Heart left ventricle (tissue), 16 donors: ENCODE measurements around the gene CHTF18. TPM values are rescaled to one million over a fixed set of nuclear protein-coding genes. Genes with fewer than 3 reads are reported as not detected.

Source experiments
- ATAC-seq, 4 donors: fragments of 200-7000 bp; cut with Tn5 transposase; one replicate each; pipeline ENCODE4 v1.9.1; 2020 to 2022; ENCODE audit warnings: moderate library complexity in 4 of 4, mild to moderate bottlenecking in 3 of 4, moderate number of reproducible peaks in 1 of 4
- DNase-seq, 5 donors: peaks; one replicate each; pipeline ENCODE4 v3.0.0-alpha.2; 2020
- H3K27ac ChIP-seq, 12 donors: fragments of 200-600 bp; sonication (generic) in 4 of 12; one replicate each; pipeline versions ENCODE4 v1.5.0 to v1.8.0; 2016 to 2022; ENCODE audit warnings: mild to moderate bottlenecking in 2 of 12
- H3K27me3 ChIP-seq, 9 donors: fragments of 200-600 bp; sonication (generic) in 2 of 9; one replicate each; pipeline versions ENCODE4 v1.5.1 to v1.8.0; 2016 to 2022; ENCODE audit warnings: mild to moderate bottlenecking in 3 of 9
- H3K36me3 ChIP-seq, 9 donors: fragments of 200-600 bp; sonication (generic) in 2 of 9; one replicate each; pipeline versions ENCODE4 v1.5.0 to v1.8.0; 2018 to 2022; ENCODE audit warnings: mild to moderate bottlenecking in 2 of 9
- H3K4me1 ChIP-seq, 12 donors: fragments of 200-600 bp; sonication (generic) in 4 of 12; one replicate each; pipeline versions ENCODE4 v1.5.0 to v1.8.0; 2016 to 2022; ENCODE audit warnings: mild to moderate bottlenecking in 3 of 12
- H3K4me3 ChIP-seq, 12 donors: fragments of 200-600 bp; sonication (generic) in 4 of 12; one replicate each; pipeline versions ENCODE4 v1.5.0 to v1.8.0; 2017 to 2022; ENCODE audit warnings: mild to moderate bottlenecking in 9 of 12, moderate library complexity in 4 of 12
- H3K9me3 ChIP-seq, 12 donors: fragments of 200-600 bp; sonication (generic) in 4 of 12; one replicate each; pipeline versions ENCODE4 v1.5.0 to v1.8.0; 2016 to 2022; ENCODE audit warnings: mild to moderate bottlenecking in 1 of 12
- POLR2A ChIP-seq, 2 donors: fragments of 450-650 bp; IDR thresholded peaks; one replicate each; pipeline ENCODE4 v1.6.1; 2017; ENCODE audit warnings: antibody characterized with exemption in 2 of 2, mild to moderate bottlenecking in 2 of 2, moderate library complexity in 2 of 2
- WGBS, 4 donors: extraction: QIAGEN DNeasy Blood & Tissue Kit in 2 of 4; methylation state at CpG; one replicate each; pipeline versions ENCODE4 v1.1.5 to v1.1.7; 2013 to 2018; 5-methylcytosine and 5-hydroxymethylcytosine counted together
- intact Hi-C, 10 donors: fragments of 100-400 bp; cut with DNase I; formaldehyde crosslinking; loops; one replicate each; pipeline versions ENCODE4 v1.11.1 to v1.14.2; 2022
- polyA plus RNA-seq, 2 donors: library from polyadenylated mRNA; stranded (reverse); fragments of 200-250 nt; gene quantifications; one replicate each; pipeline ENCODE4 v1.2.3, GENCODE V29; 2013
- total RNA-seq, 9 donors: library from RNA; depleted of rRNA in 2 of 9; stranded (reverse); fragments of >200 nt in 2 of 9; fragmentation: NEBNext Ultra II Directional in 3 of 9; extraction: Animal tissue kit (Norgen Biotek cat#: 25700) in 3 of 9; gene quantifications; one replicate each; pipeline versions ENCODE4 v1.1.0 to v1.2.4, GENCODE V29; 2016 to 2023
- TF ChIP-seq, protein P1 (sequence below), 12 donors: fragments of 200-600 bp; sonication (generic) in 4 of 12; IDR thresholded peaks; one replicate each; pipeline versions ENCODE4 v1.5.0 to v1.8.0; 2018 to 2022; ENCODE audit warnings: antibody characterized with exemption in 12 of 12, mild to moderate bottlenecking in 5 of 12
- donor health status: ischemic (EF 13 %, LVEDD 7.1; RV severe dilation, severe dysfunction).
- donor health status: healthy with polysubstance abuse.
- donor health status: DM: no; HTN: yes; CAD: no.
- donor health status: DM: no; HTN: no; CAD: no.
- donor health status: ischemic (EF 25% LVEDD 6.9; RV normal size, moderate dysfunction).
- donor health status: ischemic (EF 25% LVEDD 5.7; RV mildly dilated, moderate dysfunction).
- donor health status: healthy.
- donor health status: DM: yes; HTN: yes; CAD: no.
- donor health status: ischemic (EF 35%, LVEDD 5.7; RV mildly dilated, moderate dysfunction).
- donor health status: nonischemic (EF 11% LVEDD 7.7; RV severe dilation, severe dysfunction).
- donor health status: DM: yes; HTN: yes; CAD: no.
- donor health status: PGD.
- donor health status: ischemic (EF 29% LVEDD 5.4; RV normal size, mild dysfunction).
- donor health status: nonischemic (EF 23%, LVEDD 6.1; RV moderate dilation, normal function).

CHTF18 gene
- total and polyA plus RNA-seq, 11 donors: 0.83 to 15.0 (median 3.9) TPM

DNA sequence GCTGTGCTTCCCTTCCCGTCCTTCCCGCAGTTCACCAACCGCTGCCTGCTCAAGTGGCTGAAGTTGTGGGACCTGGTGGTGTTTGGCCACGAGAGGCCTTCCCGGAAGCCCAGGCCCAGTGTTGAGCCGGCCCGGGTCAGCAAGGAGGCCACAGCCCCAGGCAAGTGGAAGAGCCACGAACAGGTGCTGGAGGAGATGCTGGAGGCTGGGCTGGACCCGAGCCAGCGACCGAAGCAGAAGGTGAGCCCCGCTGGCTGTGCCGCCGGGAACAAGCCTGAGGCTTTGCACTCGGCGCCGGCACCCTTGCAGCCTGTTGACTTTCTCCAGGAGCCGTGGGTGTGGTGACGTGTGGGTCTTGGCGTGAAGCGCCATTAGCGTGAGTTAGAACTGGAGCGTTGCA lies 2.7 kb downstream of the CHTF18 start:
- intact Hi-C loops: no loop called here
- H3K4me3 ChIP-seq: no peak overlapping the region
- no peaks in the 10 kb centered on the region for H3K27me3 ChIP-seq
- no peak overlapping the region for H3K27ac ChIP-seq
- H3K9me3 ChIP-seq: no peaks in the 10 kb centered on the region
- TF ChIP-seq POLR2A (IDR thresholded peaks at IDR 0.05): no peak
- TF ChIP-seq, protein P1, sequence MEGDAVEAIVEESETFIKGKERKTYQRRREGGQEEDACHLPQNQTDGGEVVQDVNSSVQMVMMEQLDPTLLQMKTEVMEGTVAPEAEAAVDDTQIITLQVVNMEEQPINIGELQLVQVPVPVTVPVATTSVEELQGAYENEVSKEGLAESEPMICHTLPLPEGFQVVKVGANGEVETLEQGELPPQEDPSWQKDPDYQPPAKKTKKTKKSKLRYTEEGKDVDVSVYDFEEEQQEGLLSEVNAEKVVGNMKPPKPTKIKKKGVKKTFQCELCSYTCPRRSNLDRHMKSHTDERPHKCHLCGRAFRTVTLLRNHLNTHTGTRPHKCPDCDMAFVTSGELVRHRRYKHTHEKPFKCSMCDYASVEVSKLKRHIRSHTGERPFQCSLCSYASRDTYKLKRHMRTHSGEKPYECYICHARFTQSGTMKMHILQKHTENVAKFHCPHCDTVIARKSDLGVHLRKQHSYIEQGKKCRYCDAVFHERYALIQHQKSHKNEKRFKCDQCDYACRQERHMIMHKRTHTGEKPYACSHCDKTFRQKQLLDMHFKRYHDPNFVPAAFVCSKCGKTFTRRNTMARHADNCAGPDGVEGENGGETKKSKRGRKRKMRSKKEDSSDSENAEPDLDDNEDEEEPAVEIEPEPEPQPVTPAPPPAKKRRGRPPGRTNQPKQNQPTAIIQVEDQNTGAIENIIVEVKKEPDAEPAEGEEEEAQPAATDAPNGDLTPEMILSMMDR (IDR thresholded peaks at IDR 0.05): no peak
- H3K4me1 ChIP-seq: peaks cover 0 to 22% (median 16%) of the 10 kb centered on the region in 12 donors
- DNase-seq (no peak), ATAC-seq (no peak)
- H3K36me3 ChIP-seq: peaks cover 0 to 7% (median 0%) of the 10 kb centered on the region in 9 donors
- WGBS, 4 donors: 96 to 97% (median 96%) methylated on average over 14 to 23 of the region's 23 CpGs

DNA sequence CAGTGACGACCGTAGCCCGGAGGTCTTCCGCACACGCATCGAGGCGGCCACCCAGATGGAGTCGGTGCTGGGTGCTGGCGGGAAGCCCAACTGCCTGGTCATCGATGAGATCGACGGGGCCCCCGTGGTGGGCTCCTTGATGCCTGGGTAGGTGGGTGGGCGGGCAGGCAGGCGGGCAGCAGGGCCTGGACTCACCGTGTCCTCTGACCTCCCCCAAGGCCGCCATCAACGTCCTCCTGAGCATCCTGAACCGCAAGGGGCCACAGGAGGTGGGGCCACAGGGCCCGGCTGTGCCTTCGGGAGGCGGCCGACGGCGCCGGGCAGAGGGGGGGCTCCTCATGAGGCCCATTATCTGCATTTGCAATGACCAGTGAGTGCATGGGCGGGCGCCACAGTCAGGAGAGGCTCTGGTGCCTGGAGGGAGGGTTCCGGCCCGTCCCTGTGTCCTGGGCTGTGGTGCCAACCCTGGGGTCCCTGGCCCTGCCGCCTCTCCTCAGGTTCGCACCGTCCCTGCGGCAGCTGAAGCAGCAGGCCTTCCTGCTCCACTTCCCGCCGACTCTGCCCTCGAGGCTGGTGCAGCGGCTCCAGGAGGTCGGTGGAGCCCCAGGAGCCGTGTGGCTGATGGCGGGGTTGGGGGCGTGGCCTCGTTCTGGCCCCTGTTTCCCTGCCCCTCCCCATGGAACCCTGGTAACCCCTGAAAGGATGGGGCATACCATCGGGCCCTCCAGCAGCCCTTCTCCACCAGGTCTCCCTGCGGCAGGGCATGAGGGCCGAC lies 4.0 kb downstream of the CHTF18 start:
- Histone ChIP-seq H3K4me1 (peaks cover 0 to 15% (median 11%) of the 10 kb centered on the region in 12 donors), H3K9me3 (no peaks in the 10 kb centered on the region), H3K4me3 (no peak overlapping the region), H3K27me3 (peaks cover 0 to 11% (median 0%) of the 10 kb centered on the region in 9 donors), H3K27ac (no peak overlapping the region), H3K36me3 (peaks cover 0 to 7% (median 0%) of the 10 kb centered on the region in 9 donors)
- DNase-seq (no peak), ATAC-seq (no peak)
- TF ChIP-seq POLR2A (IDR thresholded peaks at IDR 0.05): no peak
- TF ChIP-seq, protein P1 (IDR thresholded peaks at IDR 0.05): no peak
- intact Hi-C loops: no loop called here
- 89 to 94% (median 93%) methylated on average over 33 to 46 of the region's 46 CpGs for WGBS, 4 donors

DNA sequence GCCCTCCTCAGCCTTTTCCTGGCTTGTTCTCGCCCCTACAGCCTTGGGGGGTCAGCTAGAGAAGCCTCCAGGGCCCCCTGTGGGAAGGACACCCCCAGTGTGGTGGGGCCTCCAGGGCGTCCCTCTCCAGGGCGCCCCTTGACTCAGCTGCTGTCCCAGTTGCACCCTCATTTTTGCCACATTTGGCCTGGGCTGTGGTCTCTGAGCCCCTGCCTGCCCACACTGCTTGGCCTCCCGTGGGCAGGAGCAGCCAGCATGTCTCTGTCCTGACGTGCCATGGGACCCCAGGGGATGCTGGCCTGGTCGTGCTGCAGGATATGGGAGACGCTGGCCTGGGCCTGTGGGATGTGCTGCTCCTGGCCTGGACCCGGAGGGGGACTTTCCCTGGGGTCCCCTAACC lies 5.0 kb downstream of the CHTF18 start:
- no peak for DNase-seq
- no peak for ATAC-seq
- Histone ChIP-seq H3K4me1 (peaks cover 0 to 10% (median 7%) of the 10 kb centered on the region in 12 donors), H3K27ac (no peak overlapping the region), H3K4me3 (no peak overlapping the region), H3K27me3 (peaks cover 0 to 12% (median 0%) of the 10 kb centered on the region in 9 donors), H3K36me3 (peaks cover 0 to 7% (median 0%) of the 10 kb centered on the region in 9 donors), H3K9me3 (no peaks in the 10 kb centered on the region)
- intact Hi-C loops: no loop called here
- TF ChIP-seq, protein P1 (IDR thresholded peaks at IDR 0.05): no peak
- no peak for TF ChIP-seq POLR2A (IDR thresholded peaks at IDR 0.05)
- 78 to 89% (median 88%) methylated on average over 6 to 8 of the region's 8 CpGs for WGBS, 4 donors

DNA sequence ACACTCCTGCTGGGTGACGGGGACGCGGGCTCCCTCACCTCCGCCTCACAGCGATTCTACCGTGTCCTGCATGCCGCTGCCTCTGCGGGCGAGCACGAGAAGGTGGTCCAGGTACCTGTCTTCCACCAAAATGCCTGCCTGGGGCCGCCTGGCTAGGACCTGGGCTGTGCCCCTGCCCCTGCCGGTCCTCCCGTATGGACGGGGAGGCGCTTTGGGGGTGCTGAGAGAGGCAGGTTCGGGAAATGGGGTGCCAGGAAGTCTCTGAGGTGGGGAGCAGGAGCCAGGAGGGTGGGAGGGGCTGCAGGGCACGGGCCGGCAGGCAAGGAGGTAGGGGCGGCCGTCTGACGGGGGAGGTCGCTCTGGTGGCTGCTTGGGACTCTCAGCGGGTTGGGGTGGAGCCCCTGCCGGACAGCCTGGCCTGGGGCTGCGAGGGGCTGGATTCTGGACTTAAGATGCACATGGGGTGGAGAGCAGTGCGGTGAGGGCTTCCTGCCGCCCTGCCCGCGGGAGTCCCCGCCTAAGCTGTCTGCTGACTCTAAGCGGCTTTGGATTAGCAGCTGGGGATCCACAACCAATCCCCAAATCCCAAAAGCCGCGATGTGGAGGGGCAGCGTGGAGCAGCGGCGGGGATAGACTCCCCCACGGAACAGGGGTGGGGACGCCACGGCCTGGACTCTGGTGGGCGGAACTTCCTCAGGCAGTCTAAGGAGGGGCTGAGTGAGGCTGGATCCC lies 5.8 kb downstream of the CHTF18 start:
- peaks cover 0 to 19% (median 4%) of the 10 kb centered on the region in 9 donors for H3K27me3 ChIP-seq
- no peaks in the 10 kb centered on the region for H3K9me3 ChIP-seq
- TF ChIP-seq, protein P1 (IDR thresholded peaks at IDR 0.05): no peak
- no peak for TF ChIP-seq POLR2A (IDR thresholded peaks at IDR 0.05)
- H3K27ac ChIP-seq: no peak overlapping the region
- H3K4me1 ChIP-seq: peaks cover 0 to 4% (median under 1%) of the 10 kb centered on the region in 12 donors
- peaks cover 0 to 7% (median 0%) of the 10 kb centered on the region in 9 donors for H3K36me3 ChIP-seq
- H3K4me3 ChIP-seq: no peak overlapping the region
- ATAC-seq: no peak
- intact Hi-C loops: no loop called here
- DNase-seq: no peak
- 89 to 95% (median 90%) methylated on average over 23 to 40 of the region's 40 CpGs for WGBS, 4 donors
